Neuron (in vitro differentiated cells): Measurements from ENCODE around the gene DSCAML1.

Source experiments
- H2AFZ ChIP-seq: one replicate; pipeline ENCODE4 v1.6.1; 2013; ENCODE audit warnings: low read depth, mild to moderate bottlenecking, inconsistent platforms, low read length, moderate library complexity
- H3K27me3 ChIP-seq: one replicate; pipeline ENCODE4 v1.6.1; 2013; ENCODE audit warnings: low read length; ENCODE audit not compliant: insufficient read depth
- H3K36me3 ChIP-seq: one replicate; pipeline ENCODE4 v1.6.1; 2013; ENCODE audit warnings: low read length; ENCODE audit not compliant: insufficient read depth
- H3K4me1 ChIP-seq: one replicate; pipeline ENCODE4 v1.6.1; 2013; ENCODE audit warnings: low read length; ENCODE audit not compliant: insufficient read depth
- H3K4me3 ChIP-seq: 2 replicates; pipeline ENCODE4 v1.5.1; 2013; ENCODE audit warnings: mild to moderate bottlenecking, low read length, moderate library complexity
- H3K9me3 ChIP-seq: one replicate; pipeline ENCODE4 v1.6.1; 2013; ENCODE audit warnings: low read length

Gene DSCAML1

GRCh38 chr11:117511931-117512539, 285.0 kb downstream of the DSCAML1 start:
- Histone ChIP-seq H3K36me3 (no peaks in the 10 kb centered on the region), H3K27me3 (no peaks in the 10 kb centered on the region), H3K9me3 (no peaks in the 10 kb centered on the region), H3K4me3 (peak overlapping the region; percentile 13), H2AFZ (peak overlapping the region; percentile 12), H3K4me1 (peaks cover 23% of the 10 kb centered on the region)

GRCh38 chr11:117511483-117511930, 285.5 kb downstream of the DSCAML1 start:
- Histone ChIP-seq H3K27me3 (no peaks in the 10 kb centered on the region), H3K9me3 (no peaks in the 10 kb centered on the region), H2AFZ (peak overlapping the region; percentile 12), H3K4me1 (peaks cover 23% of the 10 kb centered on the region), H3K4me3 (peak overlapping the region; percentile 13), H3K36me3 (no peaks in the 10 kb centered on the region)

- Histone ChIP-seq H3K4me3 (no peak overlapping the region), H3K27me3 (no peaks in the 10 kb centered on the region), H2AFZ (no peak overlapping the region)
These were observed 286.4 kb downstream of the DSCAML1 start for GRCh38 chr11:117510646-117511045.

GRCh38 chr11:117509543-117509942, 287.5 kb downstream of the DSCAML1 start:
- Histone ChIP-seq H3K27me3 (no peaks in the 10 kb centered on the region), H3K36me3 (no peaks in the 10 kb centered on the region), H3K4me3 (no peak overlapping the region), H3K9me3 (no peaks in the 10 kb centered on the region), H3K4me1 (peaks cover 23% of the 10 kb centered on the region), H2AFZ (no peak overlapping the region)

More at GRCh38 chr11:117510646-117511045, 286.4 kb downstream of the DSCAML1 start:
- Histone ChIP-seq H3K9me3 (no peaks in the 10 kb centered on the region), H3K4me1 (peaks cover 23% of the 10 kb centered on the region), H3K36me3 (no peaks in the 10 kb centered on the region)

GRCh38 chr11:117506971-117507370, 290.0 kb downstream of the DSCAML1 start:
- peaks cover 3% of the 10 kb centered on the region for H3K27me3 ChIP-seq
- peaks cover 13% of the 10 kb centered on the region for H3K4me1 ChIP-seq

GRCh38 chr11:117505285-117505970, 291.6 kb downstream of the DSCAML1 start:
- no peak overlapping the region for H3K4me3 ChIP-seq

More at GRCh38 chr11:117506971-117507370, 290.0 kb downstream of the DSCAML1 start:
- Histone ChIP-seq H3K9me3 (no peaks in the 10 kb centered on the region), H3K36me3 (no peaks in the 10 kb centered on the region), H2AFZ (no peak overlapping the region), H3K4me3 (no peak overlapping the region)

GRCh38 chr11:117502779-117503100, 294.3 kb downstream of the DSCAML1 start:
- H3K36me3 ChIP-seq: no peaks in the 10 kb centered on the region
- H3K9me3 ChIP-seq: no peaks in the 10 kb centered on the region
- H3K4me3 ChIP-seq: no peak overlapping the region
- H2AFZ ChIP-seq: no peak overlapping the region
- H3K4me1 ChIP-seq: no peaks in the 10 kb centered on the region
- H3K27me3 ChIP-seq: peaks cover 19% of the 10 kb centered on the region

More at GRCh38 chr11:117505285-117505970, 291.6 kb downstream of the DSCAML1 start:
- no peak overlapping the region for H2AFZ ChIP-seq
- no peaks in the 10 kb centered on the region for H3K36me3 ChIP-seq
- H3K9me3 ChIP-seq: no peaks in the 10 kb centered on the region
- H3K27me3 ChIP-seq: peaks cover 11% of the 10 kb centered on the region
- H3K4me1 ChIP-seq: peaks cover 3% of the 10 kb centered on the region

- Histone ChIP-seq H3K4me1 (no peaks in the 10 kb centered on the region), H3K36me3 (no peaks in the 10 kb centered on the region), H3K27me3 (peaks cover 19% of the 10 kb centered on the region), H2AFZ (no peak overlapping the region), H3K9me3 (no peaks in the 10 kb centered on the region), H3K4me3 (no peak overlapping the region)
These were observed 294.8 kb downstream of the DSCAML1 start for GRCh38 chr11:117502015-117502778.

GRCh38 chr11:117501237-117501898, 295.6 kb downstream of the DSCAML1 start:
- H3K36me3 ChIP-seq: no peaks in the 10 kb centered on the region
- no peaks in the 10 kb centered on the region for H3K4me1 ChIP-seq
- no peak overlapping the region for H3K4me3 ChIP-seq
- no peak overlapping the region for H2AFZ ChIP-seq
- H3K27me3 ChIP-seq: peaks cover 19% of the 10 kb centered on the region
- no peaks in the 10 kb centered on the region for H3K9me3 ChIP-seq

- H3K27me3 ChIP-seq: peaks cover 21% of the 10 kb centered on the region
- H3K36me3 ChIP-seq: no peaks in the 10 kb centered on the region
- H2AFZ ChIP-seq: no peak overlapping the region
- no peaks in the 10 kb centered on the region for H3K9me3 ChIP-seq
- H3K4me3 ChIP-seq: no peak overlapping the region
- H3K4me1 ChIP-seq: no peaks in the 10 kb centered on the region
These were observed 298.2 kb downstream of the DSCAML1 start for GRCh38 chr11:117498791-117499190.

- no peak overlapping the region for H2AFZ ChIP-seq
- no peaks in the 10 kb centered on the region for H3K4me1 ChIP-seq
- no peak overlapping the region for H3K4me3 ChIP-seq
- no peaks in the 10 kb centered on the region for H3K9me3 ChIP-seq
- no peaks in the 10 kb centered on the region for H3K36me3 ChIP-seq
- H3K27me3 ChIP-seq: peaks cover 21% of the 10 kb centered on the region
These were observed 299.6 kb downstream of the DSCAML1 start for GRCh38 chr11:117497206-117497951.

GRCh38 chr11:117495357-117495756, 301.7 kb downstream of the DSCAML1 start:
- Histone ChIP-seq H3K4me3 (no peak overlapping the region), H3K36me3 (no peaks in the 10 kb centered on the region), H3K9me3 (no peaks in the 10 kb centered on the region), H3K4me1 (peaks cover 3% of the 10 kb centered on the region), H3K27me3 (peaks cover 21% of the 10 kb centered on the region), H2AFZ (no peak overlapping the region)
